WTC11 (cell line): ENCODE measurements around the gene ARL6. TPM values are rescaled to one million over a fixed set of nuclear protein-coding genes. Genes with fewer than 3 reads are reported as not detected.

ENCODE experiments used
- ATAC-seq: fragments of 200-7000 bp; cut with Tn5 transposase; 2 replicates; pipeline ENCODE4 v1.10.0; 2021; ENCODE audit warnings: mild to moderate bottlenecking, moderate library complexity
- CTCF ChIA-PET: fragments of 300-600 bp; sonication (Branson Sonifier 250); formaldehyde crosslinking; loops from one replicate; lab custom pipeline; 2021; ENCODE audit warnings: antibody characterized with exemption; lab: Charles Lee
- POLR2A ChIA-PET: fragments of 350-600 bp; sonication (Branson Sonifier 250); formaldehyde crosslinking; loops from one replicate; lab custom pipeline; 2021; ENCODE audit warnings: antibody characterized with exemption; lab: Charles Lee
- DNase-seq: peaks from one replicate; pipeline ENCODE4 v3.0.0; 2021; ENCODE audit warnings: low spot score
- H3K27ac Mint-ChIP-seq: 2 replicates; pipeline ENCODE4 v1.8.0; 2021; ENCODE audit warnings: mixed read lengths
- H3K27me3 Mint-ChIP-seq: 2 replicates; pipeline ENCODE4 v1.8.0; 2021; ENCODE audit warnings: low read depth, mild to moderate bottlenecking, moderate library complexity, mixed read lengths
- H3K36me3 Mint-ChIP-seq: 2 replicates; pipeline ENCODE4 v1.8.0; 2021; ENCODE audit warnings: mixed read lengths
- H3K4me1 Mint-ChIP-seq: 2 replicates; pipeline ENCODE4 v1.8.0; 2022; ENCODE audit warnings: mixed read lengths
- H3K4me3 Mint-ChIP-seq: 2 replicates; pipeline ENCODE4 v1.8.0; 2021; ENCODE audit warnings: mild to moderate bottlenecking, moderate library complexity, mixed read lengths
- H3K9me3 Mint-ChIP-seq: 2 replicates; pipeline ENCODE4 v1.8.0; 2021; ENCODE audit warnings: mixed read lengths
- ATF1 ChIP-seq: sonication (generic); formaldehyde crosslinking; IDR thresholded peaks from 2 replicates; pipeline ENCODE4 v1.8.1; 2023; ENCODE audit warnings: mild to moderate bottlenecking, moderate library complexity, missing genetic modification reagents
- CDX4 ChIP-seq: fragments of 250-450 bp; sonication (Bioruptor Pico); IDR thresholded peaks from 2 replicates; pipeline ENCODE4 v1.9.0; 2021; ENCODE audit warnings: moderate library complexity, mild to moderate bottlenecking, inconsistent platforms, borderline replicate concordance
- CREM ChIP-seq: sonication (generic); formaldehyde crosslinking; IDR thresholded peaks from 2 replicates; pipeline ENCODE4 v1.8.1; 2022; ENCODE audit warnings: mild to moderate bottlenecking, missing genetic modification reagents, moderate library complexity
- ELF4 ChIP-seq: sonication (generic); formaldehyde crosslinking; IDR thresholded peaks from 2 replicates; pipeline ENCODE4 v1.8.1; 2022; ENCODE audit warnings: low read depth, mild to moderate bottlenecking, moderate library complexity, missing genetic modification reagents
- FOXP1 ChIP-seq: sonication (generic); formaldehyde crosslinking; IDR thresholded peaks from 2 replicates; pipeline ENCODE4 v1.8.0; 2022; ENCODE audit warnings: missing genetic modification reagents, mild to moderate bottlenecking, moderate library complexity, borderline replicate concordance
- FOXP4 ChIP-seq: sonication (generic); formaldehyde crosslinking; IDR thresholded peaks from 2 replicates; pipeline ENCODE4 v1.8.0; 2022; ENCODE audit warnings: mild to moderate bottlenecking, missing genetic modification reagents
- PRDM15 ChIP-seq: sonication (generic); formaldehyde crosslinking; IDR thresholded peaks from 2 replicates; pipeline ENCODE4 v1.8.0; 2022; ENCODE audit warnings: missing genetic modification reagents
- SP1 ChIP-seq: sonication (generic); formaldehyde crosslinking; conservative IDR thresholded peaks from 2 replicates; pipeline ENCODE4 v1.8.1; 2022; ENCODE audit warnings: missing genetic modification reagents
- TCF7 ChIP-seq: sonication (generic); formaldehyde crosslinking; IDR thresholded peaks from 2 replicates; pipeline ENCODE4 v1.8.0; 2022; ENCODE audit warnings: mild to moderate bottlenecking, low read depth, missing genetic modification reagents, moderate library complexity
- ZNF396 ChIP-seq: fragments of 250-450 bp; sonication (Bioruptor Pico); IDR thresholded peaks from 2 replicates; pipeline ENCODE4 v1.8.0; 2021; ENCODE audit warnings: mild to moderate bottlenecking, moderate library complexity, borderline replicate concordance
- ZNF423 ChIP-seq: fragments of 250-450 bp; sonication (Bioruptor Pico); IDR thresholded peaks from 2 replicates; pipeline ENCODE4 v2.1.2; 2022; ENCODE audit warnings: mild to moderate bottlenecking, moderate library complexity
- ZNF671 ChIP-seq: fragments of 250-450 bp; sonication (Bioruptor Pico); IDR thresholded peaks from 2 replicates; pipeline ENCODE4 v1.8.0; 2021; ENCODE audit warnings: mild to moderate bottlenecking
- total RNA-seq: library from RNA; stranded (reverse); gene quantifications from 3 replicates; pipeline ENCODE4 v1.2.3, GENCODE V29; 2021
- TF ChIP-seq, protein P1 (sequence below): sonication (generic); formaldehyde crosslinking; IDR thresholded peaks from 2 replicates; pipeline ENCODE4 v1.8.1; 2022; ENCODE audit warnings: mild to moderate bottlenecking, missing genetic modification reagents, moderate library complexity, borderline replicate concordance
- TF ChIP-seq, protein P2 (sequence below): sonication (generic); formaldehyde crosslinking; IDR thresholded peaks from 2 replicates; pipeline ENCODE4 v1.8.0; 2023; ENCODE audit warnings: mild to moderate bottlenecking, missing genetic modification reagents
- TF ChIP-seq, protein P3 (sequence below): sonication (generic); formaldehyde crosslinking; IDR thresholded peaks from 2 replicates; pipeline ENCODE4 v1.8.1; 2023; ENCODE audit warnings: mild to moderate bottlenecking, missing genetic modification reagents
- TF ChIP-seq, protein P4 (sequence below): fragments of 250-450 bp; sonication (Bioruptor Pico); IDR thresholded peaks from 2 replicates; pipeline ENCODE4 v2.1.2; 2022; ENCODE audit warnings: mild to moderate bottlenecking, moderate library complexity

ARL6 gene
- total RNA-seq, 1 experiment from 2014 or later: 6.8 TPM

DNA sequence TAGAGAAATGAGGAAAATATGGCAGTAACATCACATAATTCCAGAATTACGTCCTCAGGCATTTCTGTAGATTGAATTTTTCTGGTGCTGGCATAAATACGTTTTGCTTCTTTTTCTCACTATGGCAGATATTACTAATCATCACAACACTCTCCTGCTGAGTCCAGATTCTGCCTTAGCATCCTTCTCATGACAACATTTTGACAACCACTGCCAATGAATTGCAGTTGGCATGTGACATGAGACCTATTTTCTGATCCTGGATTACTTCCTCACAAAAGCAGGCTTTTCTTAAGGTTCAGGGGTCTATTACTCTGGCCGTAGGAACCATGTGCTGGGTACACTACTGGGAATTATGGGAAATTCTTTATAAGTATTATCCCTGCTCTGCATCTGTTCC lies 22.5 kb upstream of the ARL6 start:
- H3K9me3 Mint-ChIP-seq: no peaks in the 10 kb centered on the region

DNA sequence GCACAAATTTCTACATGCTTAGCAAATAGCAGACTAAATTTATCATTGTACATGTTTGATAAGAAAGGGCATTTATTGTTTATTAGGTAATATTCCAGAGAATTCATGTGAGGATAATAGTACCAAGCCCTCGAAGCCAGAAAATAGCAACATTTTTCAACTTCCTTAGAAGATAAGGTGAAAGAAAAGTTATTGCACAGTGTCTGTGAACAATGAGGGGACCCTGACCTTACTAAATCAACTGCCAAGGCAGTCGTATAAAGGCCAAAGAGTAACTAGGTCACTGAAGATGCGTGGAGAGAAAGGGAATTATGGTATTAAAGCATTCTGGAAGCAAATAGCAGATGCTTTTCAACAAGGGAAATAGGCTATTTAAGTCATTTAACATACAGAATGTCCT lies 20.3 kb upstream of the ARL6 start:
- CTCF ChIA-PET: interaction anchor here (1.2 kb wide), 1 partner anchor 25 kb away, joined by 3 read pairs; no protein-coding TSS in a partner anchor
- ATAC-seq (no peak), DNase-seq (no peak)
- POLR2A ChIA-PET: no interaction called here
- H3K27me3 Mint-ChIP-seq: no peaks in the 10 kb centered on the region
- H3K27ac Mint-ChIP-seq: no peak overlapping the region
- H3K4me3 Mint-ChIP-seq: no peak overlapping the region
- H3K4me1 Mint-ChIP-seq: peaks cover 15% of the 10 kb centered on the region
- no peaks in the 10 kb centered on the region for H3K9me3 Mint-ChIP-seq
- no peaks in the 10 kb centered on the region for H3K36me3 Mint-ChIP-seq
- TF ChIP-seq CDX4 (CRISPR knock-in tag) (no peak), ELF4 (CRISPR knock-in tag) (no peak), CREM (CRISPR knock-in tag) (no peak), PRDM15 (CRISPR knock-in tag) (no peak), ZNF671 (CRISPR knock-in tag) (no peak), ZNF396 (CRISPR knock-in tag) (no peak), FOXP1 (no peak), ATF1 (CRISPR knock-in tag) (no peak)
- TF ChIP-seq, protein P1, sequence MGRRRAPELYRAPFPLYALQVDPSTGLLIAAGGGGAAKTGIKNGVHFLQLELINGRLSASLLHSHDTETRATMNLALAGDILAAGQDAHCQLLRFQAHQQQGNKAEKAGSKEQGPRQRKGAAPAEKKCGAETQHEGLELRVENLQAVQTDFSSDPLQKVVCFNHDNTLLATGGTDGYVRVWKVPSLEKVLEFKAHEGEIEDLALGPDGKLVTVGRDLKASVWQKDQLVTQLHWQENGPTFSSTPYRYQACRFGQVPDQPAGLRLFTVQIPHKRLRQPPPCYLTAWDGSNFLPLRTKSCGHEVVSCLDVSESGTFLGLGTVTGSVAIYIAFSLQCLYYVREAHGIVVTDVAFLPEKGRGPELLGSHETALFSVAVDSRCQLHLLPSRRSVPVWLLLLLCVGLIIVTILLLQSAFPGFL (CRISPR knock-in tag): no peak

More for the DNA sequence above, 22.5 kb upstream of the ARL6 start:
- no peak for ATAC-seq
- CTCF ChIA-PET: no interaction called here
- no peaks in the 10 kb centered on the region for H3K27me3 Mint-ChIP-seq
- POLR2A ChIA-PET: no interaction called here
- TF ChIP-seq, protein P2, sequence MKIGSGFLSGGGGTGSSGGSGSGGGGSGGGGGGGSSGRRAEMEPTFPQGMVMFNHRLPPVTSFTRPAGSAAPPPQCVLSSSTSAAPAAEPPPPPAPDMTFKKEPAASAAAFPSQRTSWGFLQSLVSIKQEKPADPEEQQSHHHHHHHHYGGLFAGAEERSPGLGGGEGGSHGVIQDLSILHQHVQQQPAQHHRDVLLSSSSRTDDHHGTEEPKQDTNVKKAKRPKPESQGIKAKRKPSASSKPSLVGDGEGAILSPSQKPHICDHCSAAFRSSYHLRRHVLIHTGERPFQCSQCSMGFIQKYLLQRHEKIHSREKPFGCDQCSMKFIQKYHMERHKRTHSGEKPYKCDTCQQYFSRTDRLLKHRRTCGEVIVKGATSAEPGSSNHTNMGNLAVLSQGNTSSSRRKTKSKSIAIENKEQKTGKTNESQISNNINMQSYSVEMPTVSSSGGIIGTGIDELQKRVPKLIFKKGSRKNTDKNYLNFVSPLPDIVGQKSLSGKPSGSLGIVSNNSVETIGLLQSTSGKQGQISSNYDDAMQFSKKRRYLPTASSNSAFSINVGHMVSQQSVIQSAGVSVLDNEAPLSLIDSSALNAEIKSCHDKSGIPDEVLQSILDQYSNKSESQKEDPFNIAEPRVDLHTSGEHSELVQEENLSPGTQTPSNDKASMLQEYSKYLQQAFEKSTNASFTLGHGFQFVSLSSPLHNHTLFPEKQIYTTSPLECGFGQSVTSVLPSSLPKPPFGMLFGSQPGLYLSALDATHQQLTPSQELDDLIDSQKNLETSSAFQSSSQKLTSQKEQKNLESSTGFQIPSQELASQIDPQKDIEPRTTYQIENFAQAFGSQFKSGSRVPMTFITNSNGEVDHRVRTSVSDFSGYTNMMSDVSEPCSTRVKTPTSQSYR (CRISPR knock-in tag): no peak
- TF ChIP-seq FOXP4 (CRISPR knock-in tag) (no peak), SP1 (CRISPR knock-in tag) (no peak), TCF7 (CRISPR knock-in tag) (no peak), ZNF423 (CRISPR knock-in tag) (no peak), ELF4 (CRISPR knock-in tag) (no peak), CREM (CRISPR knock-in tag) (no peak)
- TF ChIP-seq, protein P3, sequence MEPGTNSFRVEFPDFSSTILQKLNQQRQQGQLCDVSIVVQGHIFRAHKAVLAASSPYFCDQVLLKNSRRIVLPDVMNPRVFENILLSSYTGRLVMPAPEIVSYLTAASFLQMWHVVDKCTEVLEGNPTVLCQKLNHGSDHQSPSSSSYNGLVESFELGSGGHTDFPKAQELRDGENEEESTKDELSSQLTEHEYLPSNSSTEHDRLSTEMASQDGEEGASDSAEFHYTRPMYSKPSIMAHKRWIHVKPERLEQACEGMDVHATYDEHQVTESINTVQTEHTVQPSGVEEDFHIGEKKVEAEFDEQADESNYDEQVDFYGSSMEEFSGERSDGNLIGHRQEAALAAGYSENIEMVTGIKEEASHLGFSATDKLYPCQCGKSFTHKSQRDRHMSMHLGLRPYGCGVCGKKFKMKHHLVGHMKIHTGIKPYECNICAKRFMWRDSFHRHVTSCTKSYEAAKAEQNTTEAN: no peak
- TF ChIP-seq, protein P4, sequence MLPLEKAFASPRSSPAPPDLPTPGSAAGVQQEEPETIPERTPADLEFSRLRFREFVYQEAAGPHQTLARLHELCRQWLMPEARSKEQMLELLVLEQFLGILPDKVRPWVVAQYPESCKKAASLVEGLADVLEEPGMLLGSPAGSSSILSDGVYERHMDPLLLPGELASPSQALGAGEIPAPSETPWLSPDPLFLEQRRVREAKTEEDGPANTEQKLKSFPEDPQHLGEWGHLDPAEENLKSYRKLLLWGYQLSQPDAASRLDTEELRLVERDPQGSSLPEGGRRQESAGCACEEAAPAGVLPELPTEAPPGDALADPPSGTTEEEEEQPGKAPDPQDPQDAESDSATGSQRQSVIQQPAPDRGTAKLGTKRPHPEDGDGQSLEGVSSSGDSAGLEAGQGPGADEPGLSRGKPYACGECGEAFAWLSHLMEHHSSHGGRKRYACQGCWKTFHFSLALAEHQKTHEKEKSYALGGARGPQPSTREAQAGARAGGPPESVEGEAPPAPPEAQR (CRISPR knock-in tag): no peak
- peaks cover 10% of the 10 kb centered on the region for H3K4me1 Mint-ChIP-seq
- DNase-seq: no peak
- H3K36me3 Mint-ChIP-seq: no peaks in the 10 kb centered on the region
- H3K4me3 Mint-ChIP-seq: no peak overlapping the region
- H3K27ac Mint-ChIP-seq: no peak overlapping the region
